Neural cell (in vitro differentiated cells): ENCODE data around the gene LFNG. TPM values are rescaled to one million over a fixed set of nuclear protein-coding genes. Genes with fewer than 3 reads are reported as not detected.

Experiments used
- H2AFZ ChIP-seq: fragments of 200-600, 300-800 bp; sonication (generic), shearing (Covaris generic); 2 replicates; pipeline ENCODE4 v1.6.0; 2014; ENCODE audit warnings: low read depth, mild to moderate bottlenecking, antibody characterized with exemption, low read length, moderate library complexity
- H3F3A ChIP-seq: fragments of 200-600 bp; shearing (Covaris generic); 2 replicates; pipeline ENCODE4 v1.6.1; 2016; ENCODE audit warnings: mild to moderate bottlenecking, moderate library complexity, mixed read lengths, antibody characterized with exemption, low read length; ENCODE audit not compliant: insufficient read depth, poor library complexity, severe bottlenecking
- H3K27ac ChIP-seq: fragments of 200-600, 300-800 bp; sonication (generic), shearing (Covaris generic); 2 replicates; pipeline ENCODE4 v1.5.1; 2014; ENCODE audit warnings: mild to moderate bottlenecking, low read length, moderate library complexity
- H3K27me3 ChIP-seq: fragments of 300-800, 200-600 bp; sonication (generic), shearing (Covaris generic); 2 replicates; pipeline ENCODE4 v1.6.0; 2014; ENCODE audit warnings: mild to moderate bottlenecking, low read depth, low read length, moderate library complexity; ENCODE audit not compliant: insufficient read depth
- H3K36me3 ChIP-seq: fragments of 300-800, 200-600 bp; sonication (generic), shearing (Covaris generic); 2 replicates; pipeline ENCODE4 v1.5.1; 2014; ENCODE audit warnings: mild to moderate bottlenecking, antibody characterized with exemption, low read length, moderate library complexity; ENCODE audit not compliant: insufficient read depth
- H3K4me2 ChIP-seq: fragments of 300-800, 200-600 bp; sonication (generic), shearing (Covaris generic); 2 replicates; pipeline ENCODE4 v1.6.0; 2014; ENCODE audit warnings: mild to moderate bottlenecking, low read length
- H3K4me3 ChIP-seq: fragments of 300-800, 200-600 bp; sonication (generic), shearing (Covaris generic); 2 replicates; pipeline ENCODE4 v1.5.1; 2014; ENCODE audit warnings: mild to moderate bottlenecking, low read length, moderate library complexity
- H3K79me2 ChIP-seq: fragments of 200-600 bp; shearing (Covaris generic); replicated peaks from 2 replicates; pipeline ENCODE4 v1.6.0; 2014; ENCODE audit warnings: mild to moderate bottlenecking, low read length, moderate library complexity; ENCODE audit not compliant: insufficient read depth
- H3K9ac ChIP-seq: fragments of 300-800, 200-600 bp; sonication (generic), shearing (Covaris generic); 2 replicates; pipeline ENCODE4 v1.6.1; 2016; ENCODE audit warnings: mild to moderate bottlenecking, low read length, mixed read lengths
- H3K9me2 ChIP-seq: fragments of 200-600 bp; shearing (Covaris generic); 2 replicates; pipeline ENCODE4 v1.6.1; 2016; ENCODE audit warnings: mild to moderate bottlenecking, low read length, mixed read lengths; ENCODE audit not compliant: insufficient read depth
- H3K9me3 ChIP-seq: fragments of 200-600, 300-800 bp; sonication (generic), shearing (Covaris generic); 2 replicates; pipeline ENCODE4 v1.6.1; 2016; ENCODE audit warnings: mild to moderate bottlenecking, mixed run types, low read length, moderate library complexity, mixed read lengths
- H4K20me1 ChIP-seq: fragments of 200-600 bp; shearing (Covaris generic); 2 replicates; pipeline ENCODE4 v1.6.1; 2016; ENCODE audit warnings: mild to moderate bottlenecking, mixed run types; ENCODE audit not compliant: insufficient read depth
- EP300 ChIP-seq: fragments of 450-650 bp; conservative IDR thresholded peaks from 2 replicates; pipeline ENCODE4 v1.6.1; 2014; ENCODE audit warnings: antibody characterized with exemption, mild to moderate bottlenecking, moderate library complexity; ENCODE audit not compliant: poor library complexity, severe bottlenecking
- EZH2 ChIP-seq: fragments of 200-600, 300-800 bp; shearing (Covaris generic), sonication (generic); IDR thresholded peaks from 2 replicates; pipeline ENCODE4 v1.6.1; 2014; ENCODE audit warnings: antibody characterized with exemption, low read length, borderline replicate concordance, mild to moderate bottlenecking; ENCODE audit not compliant: insufficient read depth, poor library complexity, severe bottlenecking
- MXI1 ChIP-seq: fragments of 450-650 bp; conservative IDR thresholded peaks from 2 replicates; pipeline ENCODE4 v1.6.1; 2014; ENCODE audit warnings: antibody characterized with exemption, mild to moderate bottlenecking; ENCODE audit not compliant: poor library complexity, severe bottlenecking
- POLR2AphosphoS5 ChIP-seq: IDR thresholded peaks from 2 replicates; pipeline ENCODE4 v1.6.1; 2012
- RAD21 ChIP-seq: fragments of 450-650 bp; conservative IDR thresholded peaks from 2 replicates; pipeline ENCODE4 v1.6.1; 2014; ENCODE audit warnings: antibody characterized with exemption, mild to moderate bottlenecking, moderate library complexity
- SMC3 ChIP-seq: fragments of 450-650 bp; conservative IDR thresholded peaks from 2 replicates; pipeline ENCODE4 v1.6.1; 2014; ENCODE audit warnings: antibody characterized with exemption, mild to moderate bottlenecking, moderate library complexity; ENCODE audit not compliant: poor library complexity
- TAF1 ChIP-seq: IDR thresholded peaks from 2 replicates; pipeline ENCODE4 v1.6.1; 2012; ENCODE audit warnings: low read depth
- polyA plus RNA-seq: library from polyadenylated mRNA; depleted of rRNA; stranded (reverse); fragments of >200 nt; gene quantifications from 2 replicates; pipeline ENCODE4 v1.2.3, GENCODE V29; 2014
- TF ChIP-seq, protein P1 (sequence below): fragments of 450-650 bp; IDR thresholded peaks from 2 replicates; pipeline ENCODE4 v1.5.1; 2014; ENCODE audit warnings: antibody characterized with exemption, mild to moderate bottlenecking, moderate library complexity; ENCODE audit not compliant: poor library complexity, severe bottlenecking
- TF ChIP-seq, protein P2 (sequence below): IDR thresholded peaks from 2 replicates; pipeline ENCODE4 v1.6.1; 2012; ENCODE audit warnings: borderline replicate concordance

The LFNG gene
- polyA plus RNA-seq, 1 donor from 2014 or later = 0.30 TPM

DNA sequence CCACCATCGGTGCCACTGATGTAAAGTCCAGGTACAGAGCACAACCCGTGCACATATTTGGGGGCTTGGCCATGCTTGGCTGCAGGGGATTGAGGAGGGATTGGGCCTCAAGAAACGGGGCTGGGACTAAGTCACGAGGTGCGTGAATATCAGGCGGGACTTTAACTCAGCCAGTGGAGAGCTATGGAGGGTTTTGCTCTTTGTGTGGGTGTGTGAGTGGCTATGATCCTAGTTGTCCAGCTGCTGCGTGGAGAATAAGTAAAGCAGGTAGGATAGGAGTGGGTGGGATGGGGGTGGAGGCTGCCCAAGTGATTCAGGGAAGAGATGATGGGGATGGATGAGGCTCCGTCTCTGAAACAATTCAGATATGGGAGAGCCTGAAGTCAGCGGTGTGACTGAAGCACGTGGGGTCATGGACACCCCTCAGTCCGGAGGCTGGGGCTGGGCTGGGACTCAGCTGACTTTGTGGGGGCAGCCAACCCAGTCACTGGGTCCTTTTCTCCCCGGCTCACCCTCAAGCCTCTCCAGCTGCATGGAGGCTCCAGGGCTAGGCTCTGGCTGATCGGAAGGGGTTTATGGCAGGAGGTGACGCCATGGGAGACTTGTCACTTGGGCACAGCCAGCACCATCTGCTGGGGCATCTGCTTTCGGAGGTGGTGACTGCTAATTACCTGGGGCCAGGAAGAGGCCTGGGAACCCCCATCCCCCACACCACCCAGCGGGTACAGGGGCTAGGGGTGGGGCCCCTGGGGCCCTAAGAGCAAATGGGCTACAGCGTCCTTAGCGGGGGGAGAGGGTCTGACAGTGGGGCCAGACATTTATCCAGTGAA lies 1.7 kb upstream of the LFNG start:
- H3K9ac ChIP-seq = no peak overlapping the region
- no peak overlapping the region for H3K4me2 ChIP-seq
- H3K79me2 ChIP-seq = peaks cover 25% of the 10 kb centered on the region
- no peaks in the 10 kb centered on the region for H3K36me3 ChIP-seq
- no peak overlapping the region for H3K27ac ChIP-seq
- no peaks in the 10 kb centered on the region for H3K9me3 ChIP-seq
- no peak overlapping the region for H3K4me3 ChIP-seq
- H3K27me3 ChIP-seq = peaks cover 10% of the 10 kb centered on the region
- no peak for TF ChIP-seq POLR2AphosphoS5
- no peak for TF ChIP-seq TAF1
- TF ChIP-seq, protein P1, sequence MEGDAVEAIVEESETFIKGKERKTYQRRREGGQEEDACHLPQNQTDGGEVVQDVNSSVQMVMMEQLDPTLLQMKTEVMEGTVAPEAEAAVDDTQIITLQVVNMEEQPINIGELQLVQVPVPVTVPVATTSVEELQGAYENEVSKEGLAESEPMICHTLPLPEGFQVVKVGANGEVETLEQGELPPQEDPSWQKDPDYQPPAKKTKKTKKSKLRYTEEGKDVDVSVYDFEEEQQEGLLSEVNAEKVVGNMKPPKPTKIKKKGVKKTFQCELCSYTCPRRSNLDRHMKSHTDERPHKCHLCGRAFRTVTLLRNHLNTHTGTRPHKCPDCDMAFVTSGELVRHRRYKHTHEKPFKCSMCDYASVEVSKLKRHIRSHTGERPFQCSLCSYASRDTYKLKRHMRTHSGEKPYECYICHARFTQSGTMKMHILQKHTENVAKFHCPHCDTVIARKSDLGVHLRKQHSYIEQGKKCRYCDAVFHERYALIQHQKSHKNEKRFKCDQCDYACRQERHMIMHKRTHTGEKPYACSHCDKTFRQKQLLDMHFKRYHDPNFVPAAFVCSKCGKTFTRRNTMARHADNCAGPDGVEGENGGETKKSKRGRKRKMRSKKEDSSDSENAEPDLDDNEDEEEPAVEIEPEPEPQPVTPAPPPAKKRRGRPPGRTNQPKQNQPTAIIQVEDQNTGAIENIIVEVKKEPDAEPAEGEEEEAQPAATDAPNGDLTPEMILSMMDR = no peak
- TF ChIP-seq RAD21 = no peak
- H3K9me2 ChIP-seq = no peaks in the 10 kb centered on the region
- H3F3A ChIP-seq = no peaks in the 10 kb centered on the region
- H2AFZ ChIP-seq = no peak overlapping the region
- H4K20me1 ChIP-seq = no peaks in the 10 kb centered on the region

DNA sequence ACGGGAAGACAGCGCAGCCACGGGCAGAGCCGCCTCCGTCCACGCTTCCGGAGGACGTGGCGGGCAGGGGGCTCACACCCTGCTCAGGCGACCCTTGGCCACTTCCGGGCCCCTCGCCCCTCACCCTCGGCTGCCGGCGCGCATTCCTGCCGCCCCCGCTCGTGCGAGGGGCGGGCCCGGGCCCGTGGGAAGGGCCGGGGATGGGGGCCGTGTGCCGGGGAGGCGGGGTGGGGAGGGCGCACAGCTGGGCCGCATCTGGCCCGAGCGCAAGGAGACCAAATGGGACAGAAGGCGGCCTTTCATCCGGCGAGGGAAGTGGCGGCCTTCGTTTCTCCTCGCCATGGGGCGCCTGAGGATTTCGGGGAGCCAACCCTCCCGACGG lies 846 bp upstream of the LFNG start:
- Histone ChIP-seq H3K9me2 (no peaks in the 10 kb centered on the region), H3K4me2 (no peak overlapping the region), H3K9ac (no peak overlapping the region), H3K9me3 (no peaks in the 10 kb centered on the region), H2AFZ (no peak overlapping the region), H3K27me3 (peaks cover 10% of the 10 kb centered on the region), H3K27ac (no peak overlapping the region), H3K4me3 (peak overlapping the region; percentile 68), H3K79me2 (peaks cover 29% of the 10 kb centered on the region), H4K20me1 (no peaks in the 10 kb centered on the region), H3K36me3 (no peaks in the 10 kb centered on the region), H3F3A (no peaks in the 10 kb centered on the region)
- TF ChIP-seq RAD21 (no peak), SMC3 (no peak), EP300 (no peak), POLR2AphosphoS5 (no peak), EZH2 (no peak), MXI1 (no peak), TAF1 (no peak)
- TF ChIP-seq, protein P1 = no peak
- TF ChIP-seq, protein P2, sequence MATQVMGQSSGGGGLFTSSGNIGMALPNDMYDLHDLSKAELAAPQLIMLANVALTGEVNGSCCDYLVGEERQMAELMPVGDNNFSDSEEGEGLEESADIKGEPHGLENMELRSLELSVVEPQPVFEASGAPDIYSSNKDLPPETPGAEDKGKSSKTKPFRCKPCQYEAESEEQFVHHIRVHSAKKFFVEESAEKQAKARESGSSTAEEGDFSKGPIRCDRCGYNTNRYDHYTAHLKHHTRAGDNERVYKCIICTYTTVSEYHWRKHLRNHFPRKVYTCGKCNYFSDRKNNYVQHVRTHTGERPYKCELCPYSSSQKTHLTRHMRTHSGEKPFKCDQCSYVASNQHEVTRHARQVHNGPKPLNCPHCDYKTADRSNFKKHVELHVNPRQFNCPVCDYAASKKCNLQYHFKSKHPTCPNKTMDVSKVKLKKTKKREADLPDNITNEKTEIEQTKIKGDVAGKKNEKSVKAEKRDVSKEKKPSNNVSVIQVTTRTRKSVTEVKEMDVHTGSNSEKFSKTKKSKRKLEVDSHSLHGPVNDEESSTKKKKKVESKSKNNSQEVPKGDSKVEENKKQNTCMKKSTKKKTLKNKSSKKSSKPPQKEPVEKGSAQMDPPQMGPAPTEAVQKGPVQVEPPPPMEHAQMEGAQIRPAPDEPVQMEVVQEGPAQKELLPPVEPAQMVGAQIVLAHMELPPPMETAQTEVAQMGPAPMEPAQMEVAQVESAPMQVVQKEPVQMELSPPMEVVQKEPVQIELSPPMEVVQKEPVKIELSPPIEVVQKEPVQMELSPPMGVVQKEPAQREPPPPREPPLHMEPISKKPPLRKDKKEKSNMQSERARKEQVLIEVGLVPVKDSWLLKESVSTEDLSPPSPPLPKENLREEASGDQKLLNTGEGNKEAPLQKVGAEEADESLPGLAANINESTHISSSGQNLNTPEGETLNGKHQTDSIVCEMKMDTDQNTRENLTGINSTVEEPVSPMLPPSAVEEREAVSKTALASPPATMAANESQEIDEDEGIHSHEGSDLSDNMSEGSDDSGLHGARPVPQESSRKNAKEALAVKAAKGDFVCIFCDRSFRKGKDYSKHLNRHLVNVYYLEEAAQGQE = no peak
